Tibial nerve (tissue), 4 donors: ENCODE data around the gene TBC1D20.

Source experiments
- CTCF ChIP-seq, 5 experiments: fragments of 200-600 bp in 3 of 5; fragments of 450-650 bp in 2 of 5; sonication (generic) in 3 of 5; IDR thresholded peaks; one replicate each; pipeline ENCODE4 v1.5.1; 2016 to 2019; ENCODE audit warnings: antibody characterized with exemption in 5 of 5, mild to moderate bottlenecking in 3 of 5, moderate library complexity in 2 of 5
- EP300 ChIP-seq, 2 donors: sonication (generic); formaldehyde crosslinking; IDR thresholded peaks; one replicate each; pipeline ENCODE4 v1.6.1; 2017; ENCODE audit warnings: antibody characterized with exemption in 2 of 2, mild to moderate bottlenecking in 1 of 2
- POLR2A ChIP-seq, 2 donors: fragments of 450-650 bp; IDR thresholded peaks; one replicate each; pipeline ENCODE4 v1.6.1; 2017; ENCODE audit warnings: antibody characterized with exemption in 2 of 2, mild to moderate bottlenecking in 2 of 2, moderate library complexity in 2 of 2

DNA sequence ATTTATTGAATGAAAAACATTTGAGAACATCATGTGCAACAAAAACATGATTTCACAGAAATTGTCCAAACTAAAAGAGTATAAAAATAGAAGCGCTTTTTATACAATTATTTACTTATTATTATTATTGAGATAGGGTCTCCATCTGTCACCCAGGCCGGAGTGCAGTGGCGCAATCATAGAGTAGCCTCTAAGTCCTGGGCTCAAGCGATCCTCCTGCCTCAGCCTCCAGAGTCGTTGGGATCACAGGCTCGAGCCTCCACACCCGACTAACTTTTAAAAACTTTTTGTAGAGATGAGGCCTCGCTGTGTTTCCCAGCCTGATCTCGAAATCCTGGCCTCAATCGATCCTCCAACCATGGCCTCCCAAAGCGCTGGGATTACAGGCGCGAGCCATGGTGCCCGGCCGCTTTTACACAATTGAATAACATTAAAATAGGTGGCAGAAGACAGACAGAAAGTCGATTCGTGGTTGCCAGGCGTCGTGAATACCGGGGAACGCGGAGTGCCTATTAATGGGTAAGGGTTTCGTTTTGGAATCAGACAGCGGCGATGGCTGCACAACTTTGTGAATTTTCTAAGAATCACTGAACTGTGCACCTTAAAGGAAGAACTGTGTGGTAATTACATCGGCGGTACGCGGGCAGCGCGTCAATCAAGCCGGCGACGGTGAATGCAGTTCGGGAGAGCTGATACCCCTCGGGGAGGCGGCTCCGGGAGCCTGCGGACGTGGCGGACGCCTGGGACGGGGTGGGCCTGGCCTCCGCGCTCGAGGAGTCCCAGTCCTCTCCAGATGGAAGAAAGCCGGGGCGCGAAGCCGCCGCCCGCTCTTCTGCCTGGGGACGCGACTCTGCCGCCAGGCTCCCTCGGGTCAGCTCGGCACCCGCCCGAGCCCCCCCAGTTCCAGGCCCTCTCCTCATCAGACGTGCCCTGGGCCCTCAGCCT, 807 bp downstream of the TBC1D20 start:
- TF ChIP-seq CTCF (IDR thresholded peaks at IDR 0.05) (no peak), EP300 (IDR thresholded peaks at IDR 0.05) (no peak), POLR2A (IDR thresholded peaks at IDR 0.05) (no peak)
